SK-N-MC (cell line): ENCODE results near the gene DAPK1.

Source experiments
- DNase-seq: peaks from one replicate; pipeline ENCODE4 v3.0.0-alpha.2; 2011; ENCODE audit warnings: low read depth, low spot score
- H3K27ac ChIP-seq: fragments of 200-600 bp; sonication (generic); 2 replicates; pipeline ENCODE4 v1.5.1; 2016; ENCODE audit warnings: mixed run types
- H3K36me3 ChIP-seq: fragments of 200-600 bp; sonication (generic); 2 replicates; pipeline ENCODE4 v1.6.1; 2017; ENCODE audit warnings: antibody characterized with exemption, low read length, mixed read lengths; ENCODE audit not compliant: insufficient read depth
- H3K4me3 ChIP-seq: fragments of 200-600 bp; sonication (generic); 2 replicates; pipeline ENCODE4 v1.5.1; 2016
- H3K9ac ChIP-seq: fragments of 200-600 bp; sonication (generic); 2 replicates; pipeline ENCODE4 v1.8.0; 2017; ENCODE audit warnings: mixed run types, mixed read lengths; ENCODE audit not compliant: insufficient read length
- H3K9me3 ChIP-seq: fragments of 200-600 bp; sonication (generic); 2 replicates; pipeline ENCODE4 v1.6.1; 2017; ENCODE audit warnings: low read depth, mild to moderate bottlenecking, antibody characterized with exemption, low read length, moderate library complexity, mixed read lengths
- EZH2 ChIP-seq: fragments of 200-600 bp; sonication (generic); IDR thresholded peaks from one replicate; pipeline ENCODE4 v1.6.1; 2017; ENCODE audit warnings: antibody characterized with exemption
- FOXP2 ChIP-seq: optimal IDR thresholded peaks from 2 replicates; pipeline ENCODE3; 2011; ENCODE audit warnings: mild to moderate bottlenecking, moderate library complexity; ENCODE audit not compliant: insufficient read depth; ENCODE audit errors: extremely low read length, control extremely low read depth
- POLR2AphosphoS5 ChIP-seq: IDR thresholded peaks from 2 replicates; pipeline ENCODE4 v1.6.1; 2012; ENCODE audit warnings: mild to moderate bottlenecking, low read depth, low read length, borderline replicate concordance

DAPK1 gene

GRCh38 chr9:87491523-87491922, 6.1 kb upstream of the DAPK1 start:
- Histone ChIP-seq H3K27ac (0 out of 2 replicates have a peak overlapping the region, but pooled peaks have one; percentile 69), H3K36me3 (no peaks in the 10 kb centered on the region), H3K9ac (no peak overlapping the region), H3K9me3 (no peaks in the 10 kb centered on the region), H3K4me3 (no peak overlapping the region; the same call in 1 of the 2 replicates)
- DNase-seq, result no peak
- no peak for TF ChIP-seq FOXP2
- TF ChIP-seq EZH2, result no peak
- TF ChIP-seq POLR2AphosphoS5, result no peak

DNA sequence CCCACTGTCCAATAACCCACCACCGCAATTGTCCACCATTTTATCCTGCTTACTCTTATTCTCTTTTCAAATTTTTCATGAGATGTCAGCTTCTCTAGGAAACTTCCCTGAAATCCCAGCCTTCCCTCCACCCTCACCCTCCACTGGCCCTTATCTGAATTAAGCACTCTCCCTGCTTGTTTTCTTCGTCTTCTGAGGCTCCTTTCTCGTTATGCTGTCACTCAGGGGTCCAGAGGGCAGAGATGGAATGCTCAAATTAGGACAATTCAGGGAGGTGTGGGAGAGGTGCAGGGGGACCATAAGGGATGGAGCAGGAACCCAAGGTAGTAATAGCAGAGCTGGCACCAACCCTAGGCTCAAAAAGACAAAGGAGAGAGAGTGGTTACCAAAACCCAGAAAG, 5.0 kb upstream of the DAPK1 start:
- no peak overlapping the region for H3K27ac ChIP-seq
- DNase-seq, result no peak
- no peaks in the 10 kb centered on the region for H3K36me3 ChIP-seq
- H3K9ac ChIP-seq, result no peak overlapping the region
- TF ChIP-seq EZH2 (no peak), FOXP2 (no peak), POLR2AphosphoS5 (no peak)
- H3K4me3 ChIP-seq, result no peak overlapping the region
- H3K9me3 ChIP-seq, result no peaks in the 10 kb centered on the region

GRCh38 chr9:87494970-87495471, 2.6 kb upstream of the DAPK1 start:
- Histone ChIP-seq H3K9me3 (no peaks in the 10 kb centered on the region), H3K36me3 (peaks cover 7% of the 10 kb centered on the region; the same call in 1 of the 2 replicates), H3K4me3 (peak overlapping the region; percentile 41), H3K27ac (peak overlapping the region; percentile 47; the same call in 1 of the 2 replicates), H3K9ac (no peak overlapping the region)
- no peak for DNase-seq
- TF ChIP-seq FOXP2 (no peak), POLR2AphosphoS5 (peak; percentile 42; the same call in 1 of the 2 replicates), EZH2 (no peak)

- Histone ChIP-seq H3K36me3 (peaks cover 18% of the 10 kb centered on the region), H3K4me3 (peak overlapping the region; percentile 95), H3K9me3 (no peaks in the 10 kb centered on the region), H3K27ac (peak overlapping the region; percentile 68), H3K9ac (peak overlapping the region; percentile 89)
- DNase-seq, result no peak
- no peak for TF ChIP-seq POLR2AphosphoS5
- TF ChIP-seq EZH2, result no peak
- TF ChIP-seq FOXP2, result no peak
These were observed 525 bp upstream of the DAPK1 start for GRCh38 chr9:87497080-87497603.

DNA sequence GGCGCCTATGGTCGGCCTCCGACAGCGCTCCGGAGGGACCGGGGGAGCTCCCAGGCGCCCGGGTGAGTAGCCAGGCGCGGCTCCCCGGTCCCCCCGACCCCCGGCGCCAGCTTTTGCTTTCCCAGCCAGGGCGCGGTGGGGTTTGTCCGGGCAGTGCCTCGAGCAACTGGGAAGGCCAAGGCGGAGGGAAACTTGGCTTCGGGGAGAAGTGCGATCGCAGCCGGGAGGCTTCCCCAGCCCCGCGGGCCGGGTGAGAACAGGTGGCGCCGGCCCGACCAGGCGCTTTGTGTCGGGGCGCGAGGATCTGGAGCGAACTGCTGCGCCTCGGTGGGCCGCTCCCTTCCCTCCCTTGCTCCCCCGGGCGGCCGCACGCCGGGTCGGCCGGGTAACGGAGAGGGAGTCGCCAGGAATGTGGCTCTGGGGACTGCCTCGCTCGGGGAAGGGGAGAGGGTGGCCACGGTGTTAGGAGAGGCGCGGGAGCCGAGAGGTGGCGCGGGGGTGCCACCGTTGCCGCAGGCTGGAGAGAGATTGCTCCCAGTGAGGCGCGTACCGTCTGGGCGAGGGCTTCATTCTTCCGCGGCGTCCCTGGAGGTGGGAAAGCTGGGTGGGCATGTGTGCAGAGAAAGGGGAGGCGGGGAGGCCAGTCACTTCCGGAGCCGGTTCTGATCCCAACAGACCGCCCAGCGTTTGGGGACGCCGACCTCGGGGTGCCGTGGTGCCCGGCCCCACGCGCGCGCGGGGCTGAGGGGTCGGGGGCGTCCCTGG, 561 bp downstream of the DAPK1 start:
- H3K9ac ChIP-seq, result peak overlapping the region; percentile 89

GRCh38 chr9:87498811-87499360, 1.2 kb downstream of the DAPK1 start:
- TF ChIP-seq EZH2, result no peak
- no peak for TF ChIP-seq FOXP2
- TF ChIP-seq POLR2AphosphoS5, result no peak
- DNase-seq, result no peak
- Histone ChIP-seq H3K9me3 (no peaks in the 10 kb centered on the region), H3K36me3 (peaks cover 32% of the 10 kb centered on the region), H3K9ac (peak overlapping the region; percentile 89), H3K4me3 (peak overlapping the region; percentile 95), H3K27ac (peak overlapping the region; percentile 10)

More for the DNA sequence above, 561 bp downstream of the DAPK1 start:
- H3K9me3 ChIP-seq, result no peaks in the 10 kb centered on the region
- peaks cover 26% of the 10 kb centered on the region for H3K36me3 ChIP-seq
- peak overlapping the region; percentile 68 for H3K27ac ChIP-seq
- no peak for DNase-seq
- TF ChIP-seq FOXP2 (no peak), POLR2AphosphoS5 (0 out of 2 replicates have a peak, but pooled peaks have one; percentile 34)
- peak overlapping the region; percentile 95 for H3K4me3 ChIP-seq

DNA sequence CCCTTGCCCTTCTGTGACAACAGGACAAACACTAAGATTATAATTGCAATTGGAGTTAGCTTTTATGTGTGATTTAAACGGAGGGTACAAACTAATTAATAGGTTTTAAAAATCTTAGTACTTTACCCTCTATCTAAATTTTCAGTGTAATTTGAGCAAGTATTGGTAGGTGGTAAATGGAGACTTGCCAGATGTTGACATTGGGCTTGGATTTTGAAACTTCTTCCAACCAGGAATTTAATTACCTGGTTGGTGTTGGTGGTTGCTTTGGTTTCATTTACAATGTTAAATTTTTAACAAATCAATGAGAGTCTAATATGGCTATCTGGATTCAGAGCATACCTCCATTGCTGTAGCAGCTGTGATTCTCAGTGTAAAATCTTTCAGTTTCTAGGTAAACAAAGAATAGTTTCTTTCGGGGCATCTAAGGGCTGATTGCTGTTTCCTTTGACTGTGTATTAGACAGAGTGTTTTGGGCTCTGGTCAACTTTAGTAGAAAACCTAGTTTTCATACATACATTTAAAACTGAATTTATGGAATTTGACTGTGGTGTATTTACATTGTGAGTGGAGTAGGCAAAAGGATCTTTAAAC, 1.9 kb downstream of the DAPK1 start:
- peaks cover 39% of the 10 kb centered on the region for H3K36me3 ChIP-seq
- TF ChIP-seq POLR2AphosphoS5 (no peak), FOXP2 (no peak), EZH2 (no peak)
- H3K27ac ChIP-seq, result peak overlapping the region; percentile 10; the same call in 1 of the 2 replicates
- H3K9ac ChIP-seq, result peak overlapping the region; percentile 89
- H3K4me3 ChIP-seq, result peak overlapping the region; percentile 95
- no peaks in the 10 kb centered on the region for H3K9me3 ChIP-seq
- DNase-seq, result no peak
